Endodermal cell (in vitro differentiated cells): ENCODE data around the gene TJAP1. TPM values are rescaled to one million over a fixed set of nuclear protein-coding genes. Genes with fewer than 3 reads are reported as not detected.

Experiments used
- DNase-seq: peaks from one replicate; pipeline ENCODE4 v3.0.0-alpha.2; 2017
- H3K27ac ChIP-seq: 2 replicates; pipeline ENCODE4 v1.5.1; 2013; ENCODE audit warnings: mild to moderate bottlenecking, low read depth, low read length, moderate library complexity
- H3K27me3 ChIP-seq: 2 replicates; pipeline ENCODE4 v1.6.1; 2013; ENCODE audit warnings: mild to moderate bottlenecking, low read length, moderate library complexity; ENCODE audit not compliant: insufficient read depth, control insufficient read depth, poor library complexity, severe bottlenecking
- H3K36me3 ChIP-seq: 2 replicates; pipeline ENCODE4 v1.7.0; 2013; ENCODE audit warnings: mild to moderate bottlenecking, low read length, moderate library complexity; ENCODE audit not compliant: control insufficient read depth, insufficient read depth
- H3K4me1 ChIP-seq: one replicate; pipeline ENCODE4 v1.7.0; 2013; ENCODE audit warnings: low read length; ENCODE audit not compliant: control insufficient read depth, insufficient read depth
- H3K4me3 ChIP-seq: 2 replicates; pipeline ENCODE4 v1.5.1; 2013; ENCODE audit warnings: mild to moderate bottlenecking, low read length, moderate library complexity
- H3K9ac ChIP-seq: 2 replicates; pipeline ENCODE4 v1.6.1; 2013; ENCODE audit warnings: mild to moderate bottlenecking, low read length, moderate library complexity; ENCODE audit not compliant: poor library complexity, severe bottlenecking; ENCODE audit errors: extremely low read depth
- H3K9me3 ChIP-seq: 2 replicates; pipeline ENCODE4 v1.6.1; 2013; ENCODE audit warnings: mild to moderate bottlenecking, low read length, moderate library complexity; ENCODE audit not compliant: control insufficient read depth
- H3K27ac Mint-ChIP-seq: 2 replicates; pipeline ENCODE4 v1.8.0; 2020; ENCODE audit warnings: mixed read lengths
- H3K27me3 Mint-ChIP-seq: 2 replicates; pipeline ENCODE4 v1.8.0; 2021; ENCODE audit warnings: mild to moderate bottlenecking, mixed read lengths; ENCODE audit not compliant: insufficient read depth
- H3K36me3 Mint-ChIP-seq: 2 replicates; pipeline ENCODE4 v1.8.0; 2020; ENCODE audit warnings: low read depth, mixed read lengths
- H3K4me1 Mint-ChIP-seq: 2 replicates; pipeline ENCODE4 v1.8.0; 2020; ENCODE audit warnings: mixed read lengths
- H3K4me3 Mint-ChIP-seq: 2 replicates; pipeline ENCODE4 v1.8.0; 2020; ENCODE audit warnings: mild to moderate bottlenecking, moderate library complexity, mixed read lengths
- H3K9me3 Mint-ChIP-seq: 2 replicates; pipeline ENCODE4 v1.8.0; 2020; ENCODE audit warnings: mild to moderate bottlenecking, mixed read lengths
- CTCF ChIP-seq: fragments of 200-600 bp; sonication (generic); conservative IDR thresholded peaks from 2 replicates; pipeline ENCODE4 v1.5.0; 2021; ENCODE audit warnings: antibody characterized with exemption, mild to moderate bottlenecking
- WGBS, 2 experiments: methylation state at CpG; one replicate each; pipeline versions ENCODE4 v1.1.5 to v1.1.7; 2013; ENCODE audit warnings: missing lambda C conversion rate in 2 of 2, mixed read lengths in 1 of 2; ENCODE audit not compliant: insufficient coverage in 1 of 2, insufficient read length in 1 of 2; 5-methylcytosine and 5-hydroxymethylcytosine counted together
- total RNA-seq, 2 donors: library from RNA; stranded (reverse); fragmentation: NEBNext Ultra II Directional in 1 of 2; extraction: Animal tissue kit (Norgen Biotek cat#: 25700) in 1 of 2; gene quantifications; 2 replicates in 1 of 2; 3 replicates in 1 of 2; pipeline ENCODE4 v1.2.1, GENCODE V29; 2021

The TJAP1 gene
- total RNA-seq, 2 donors from 2014 or later = 44.3 to 50.2 TPM

- H3K27me3 ChIP-seq = peaks cover 23% of the 10 kb centered on the region
- no peak overlapping the region for H3K9ac ChIP-seq
- 95% methylated on average over 12 to 26 of the region's 26 CpGs for WGBS, 2 experiments
- no peaks in the 10 kb centered on the region for H3K9me3 Mint-ChIP-seq
- H3K36me3 Mint-ChIP-seq = peaks cover 41% of the 10 kb centered on the region
- no peak for TF ChIP-seq CTCF
- H3K27me3 Mint-ChIP-seq = peaks cover 31% of the 10 kb centered on the region
- H3K9me3 ChIP-seq = no peaks in the 10 kb centered on the region
- peaks cover 2% of the 10 kb centered on the region for H3K4me1 Mint-ChIP-seq
- H3K4me3 ChIP-seq = no peak overlapping the region
- H3K4me1 ChIP-seq = no peaks in the 10 kb centered on the region
- H3K36me3 ChIP-seq = peaks cover 25% of the 10 kb centered on the region
- no peak overlapping the region for H3K27ac Mint-ChIP-seq
- no peak overlapping the region for H3K4me3 Mint-ChIP-seq
- no peak for DNase-seq
- H3K27ac ChIP-seq = no peak overlapping the region
Observed at GRCh38 chr6:43504756-43505593, 27.6 kb downstream of the TJAP1 start.

GRCh38 chr6:43505718-43506117 is 28.3 kb downstream of the TJAP1 start:
- Histone ChIP-seq H3K9me3 (no peaks in the 10 kb centered on the region), H3K27me3 (peaks cover 23% of the 10 kb centered on the region), H3K4me3 (no peak overlapping the region), H3K36me3 (peaks cover 20% of the 10 kb centered on the region), H3K27ac (no peak overlapping the region), H3K4me1 (no peaks in the 10 kb centered on the region), H3K9ac (no peak overlapping the region)
- 85% methylated on average over 4 to 6 of the region's 6 CpGs for WGBS, 2 experiments
- TF ChIP-seq CTCF = peak; percentile 41
- Mint-ChIP-seq H3K27ac (no peak overlapping the region), H3K9me3 (no peaks in the 10 kb centered on the region), H3K27me3 (peaks cover 31% of the 10 kb centered on the region), H3K36me3 (peaks cover 34% of the 10 kb centered on the region), H3K4me1 (peaks cover 2% of the 10 kb centered on the region), H3K4me3 (no peak overlapping the region)
- peak; percentile 69 for DNase-seq

GRCh38 chr6:43506171-43506570 is 28.8 kb downstream of the TJAP1 start:
- peaks cover 30% of the 10 kb centered on the region for H3K36me3 Mint-ChIP-seq
- DNase-seq = no peak
- H3K27ac Mint-ChIP-seq = no peak overlapping the region
- Histone ChIP-seq H3K4me1 (no peaks in the 10 kb centered on the region), H3K27me3 (peaks cover 23% of the 10 kb centered on the region), H3K9me3 (no peaks in the 10 kb centered on the region), H3K4me3 (no peak overlapping the region), H3K36me3 (peaks cover 21% of the 10 kb centered on the region), H3K9ac (no peak overlapping the region), H3K27ac (no peak overlapping the region)
- H3K4me3 Mint-ChIP-seq = no peak overlapping the region
- WGBS, 2 experiments = 91% methylated on average over 3 of the region's 3 CpGs; no CpG with 5 or more reads in 1 of the 2 experiments
- peaks cover 31% of the 10 kb centered on the region for H3K27me3 Mint-ChIP-seq
- no peak for TF ChIP-seq CTCF
- peaks cover 2% of the 10 kb centered on the region for H3K4me1 Mint-ChIP-seq
- H3K9me3 Mint-ChIP-seq = no peaks in the 10 kb centered on the region
